H1 (cell line): ENCODE measurements around the gene APOL6. TPM values are rescaled to one million over a fixed set of nuclear protein-coding genes. Genes with fewer than 3 reads are reported as not detected.

Source experiments
- BCL11A ChIP-seq, 2 experiments: IDR thresholded peaks; one replicate each; pipeline ENCODE4 v1.6.1; 2011; ENCODE audit warnings: low read depth in 2 of 2, low read length in 2 of 2, mild to moderate bottlenecking in 2 of 2
- CBX5 ChIP-seq: fragments of 300-800, 300-1000 bp; sonication (generic); IDR thresholded peaks from 2 replicates; pipeline ENCODE4 v1.7.1; 2016; ENCODE audit warnings: antibody characterized with exemption, low read length, low read depth
- PHF8 ChIP-seq: fragments of 200-600 bp; sonication (generic); conservative IDR thresholded peaks from 2 replicates; pipeline ENCODE4 v1.7.1; 2012; ENCODE audit warnings: low read depth, mild to moderate bottlenecking, inconsistent platforms, low read length, moderate library complexity
- RNF2 ChIP-seq: fragments of 200-900, 300-1000 bp; sonication (generic); IDR thresholded peaks from 2 replicates; pipeline ENCODE4 v1.7.1; 2016; ENCODE audit warnings: borderline replicate concordance, low read depth, mild to moderate bottlenecking, antibody characterized with exemption, low read length; ENCODE audit not compliant: poor library complexity, severe bottlenecking; ENCODE audit errors: missing control alignments
- SAP30 ChIP-seq: fragments of 300-600 bp; sonication (generic); IDR thresholded peaks from 2 replicates; pipeline ENCODE4 v1.7.1; 2012; ENCODE audit warnings: low read length, moderate library complexity, mild to moderate bottlenecking, inconsistent platforms; ENCODE audit not compliant: insufficient read depth, insufficient replicate concordance
- SIRT6 ChIP-seq: IDR thresholded peaks from one replicate; pipeline ENCODE4 v1.7.1; 2012; ENCODE audit warnings: low read length, inconsistent platforms
- SIX5 ChIP-seq: IDR thresholded peaks from 2 replicates; pipeline ENCODE4 v1.6.1; 2011; ENCODE audit warnings: mild to moderate bottlenecking, low read depth, low read length
- SRF ChIP-seq: IDR thresholded peaks from 2 replicates; pipeline ENCODE4 v1.6.1; 2011; ENCODE audit warnings: mild to moderate bottlenecking, low read depth, low read length, moderate library complexity
- TEAD4 ChIP-seq: IDR thresholded peaks from 2 replicates; pipeline ENCODE4 v1.6.1; 2012; ENCODE audit warnings: low read depth, low read length, inconsistent platforms, mixed read lengths
- polyA plus RNA-seq, 7 experiments: library from polyadenylated mRNA; depleted of rRNA in 3 of 7; stranded (reverse) in 5 of 7; unstranded in 2 of 7; fragments of >200 nt in 5 of 7; fragments of 200-250 nt in 2 of 7; gene quantifications; 1 replicate in 5 of 7; 2 replicates in 1 of 7; 4 replicates in 1 of 7; pipeline versions ENCODE4 v1.2.1 to v1.2.3, GENCODE V29; 2011 to 2013; ENCODE audit warnings: missing spikeins in 2 of 7, mixed read lengths in 2 of 7
- total RNA-seq: library from RNA; stranded (reverse); fragmentation: NEBNext Ultra II Directional; extraction: Animal tissue kit (Norgen Biotek cat#: 25700); gene quantifications from 2 replicates; pipeline ENCODE4 v1.2.1, GENCODE V29; 2021

Gene APOL6
- total and polyA plus RNA-seq, 2 of the 8 experiments (the other 6 are each of a cell fraction or from before 2014, with no cell fraction given) = 0.06 to 0.13 TPM

- TF ChIP-seq SRF (no peak), CBX5 (no peak), SIRT6 (no peak), PHF8 (no peak), BCL11A (IDR thresholded peaks at IDR 0.05; ENCODE audit: low read depth in 2 of 2, low read length in 2 of 2) (no peak), SIX5 (no peak), TEAD4 (no peak), RNF2 (no peak), SAP30 (no peak)
Measured at GRCh38 chr22:35690001-35690400, 41.8 kb downstream of the APOL6 start (continued).
